Neural cell (in vitro differentiated cells): Measurements from ENCODE around the gene CDH12. TPM values are rescaled to one million over a fixed set of nuclear protein-coding genes. Genes with fewer than 3 reads are reported as not detected.
A peak's percentile ranks its signal among the peaks of the same experiment; 100 is the strongest.

Experiments used
- H2AFZ ChIP-seq: fragments of 200-600, 300-800 bp; sonication (generic), shearing (Covaris generic); 2 replicates; pipeline ENCODE4 v1.6.0; 2014; ENCODE audit warnings: low read depth, mild to moderate bottlenecking, antibody characterized with exemption, low read length, moderate library complexity
- H3F3A ChIP-seq: fragments of 200-600 bp; shearing (Covaris generic); 2 replicates; pipeline ENCODE4 v1.6.1; 2016; ENCODE audit warnings: mild to moderate bottlenecking, moderate library complexity, mixed read lengths, antibody characterized with exemption, low read length; ENCODE audit not compliant: insufficient read depth, poor library complexity, severe bottlenecking
- H3K27ac ChIP-seq: fragments of 200-600, 300-800 bp; sonication (generic), shearing (Covaris generic); 2 replicates; pipeline ENCODE4 v1.5.1; 2014; ENCODE audit warnings: mild to moderate bottlenecking, low read length, moderate library complexity
- H3K27me3 ChIP-seq: fragments of 300-800, 200-600 bp; sonication (generic), shearing (Covaris generic); 2 replicates; pipeline ENCODE4 v1.6.0; 2014; ENCODE audit warnings: mild to moderate bottlenecking, low read depth, low read length, moderate library complexity; ENCODE audit not compliant: insufficient read depth
- H3K36me3 ChIP-seq: fragments of 300-800, 200-600 bp; sonication (generic), shearing (Covaris generic); 2 replicates; pipeline ENCODE4 v1.5.1; 2014; ENCODE audit warnings: mild to moderate bottlenecking, antibody characterized with exemption, low read length, moderate library complexity; ENCODE audit not compliant: insufficient read depth
- H3K4me2 ChIP-seq: fragments of 300-800, 200-600 bp; sonication (generic), shearing (Covaris generic); 2 replicates; pipeline ENCODE4 v1.6.0; 2014; ENCODE audit warnings: mild to moderate bottlenecking, low read length
- H3K4me3 ChIP-seq: fragments of 300-800, 200-600 bp; sonication (generic), shearing (Covaris generic); 2 replicates; pipeline ENCODE4 v1.5.1; 2014; ENCODE audit warnings: mild to moderate bottlenecking, low read length, moderate library complexity
- H3K79me2 ChIP-seq: fragments of 200-600 bp; shearing (Covaris generic); replicated peaks from 2 replicates; pipeline ENCODE4 v1.6.0; 2014; ENCODE audit warnings: mild to moderate bottlenecking, low read length, moderate library complexity; ENCODE audit not compliant: insufficient read depth
- H3K9ac ChIP-seq: fragments of 300-800, 200-600 bp; sonication (generic), shearing (Covaris generic); 2 replicates; pipeline ENCODE4 v1.6.1; 2016; ENCODE audit warnings: mild to moderate bottlenecking, low read length, mixed read lengths
- H3K9me2 ChIP-seq: fragments of 200-600 bp; shearing (Covaris generic); 2 replicates; pipeline ENCODE4 v1.6.1; 2016; ENCODE audit warnings: mild to moderate bottlenecking, low read length, mixed read lengths; ENCODE audit not compliant: insufficient read depth
- H3K9me3 ChIP-seq: fragments of 200-600, 300-800 bp; sonication (generic), shearing (Covaris generic); 2 replicates; pipeline ENCODE4 v1.6.1; 2016; ENCODE audit warnings: mild to moderate bottlenecking, mixed run types, low read length, moderate library complexity, mixed read lengths
- H4K20me1 ChIP-seq: fragments of 200-600 bp; shearing (Covaris generic); 2 replicates; pipeline ENCODE4 v1.6.1; 2016; ENCODE audit warnings: mild to moderate bottlenecking, mixed run types; ENCODE audit not compliant: insufficient read depth
- CTCF ChIP-seq: fragments of 450-650 bp; IDR thresholded peaks from 2 replicates; pipeline ENCODE4 v1.5.1; 2014; ENCODE audit warnings: antibody characterized with exemption, mild to moderate bottlenecking, moderate library complexity; ENCODE audit not compliant: poor library complexity, severe bottlenecking
- EP300 ChIP-seq: fragments of 450-650 bp; conservative IDR thresholded peaks from 2 replicates; pipeline ENCODE4 v1.6.1; 2014; ENCODE audit warnings: antibody characterized with exemption, mild to moderate bottlenecking, moderate library complexity; ENCODE audit not compliant: poor library complexity, severe bottlenecking
- EZH2 ChIP-seq: fragments of 200-600, 300-800 bp; shearing (Covaris generic), sonication (generic); IDR thresholded peaks from 2 replicates; pipeline ENCODE4 v1.6.1; 2014; ENCODE audit warnings: antibody characterized with exemption, low read length, borderline replicate concordance, mild to moderate bottlenecking; ENCODE audit not compliant: insufficient read depth, poor library complexity, severe bottlenecking
- MXI1 ChIP-seq: fragments of 450-650 bp; conservative IDR thresholded peaks from 2 replicates; pipeline ENCODE4 v1.6.1; 2014; ENCODE audit warnings: antibody characterized with exemption, mild to moderate bottlenecking; ENCODE audit not compliant: poor library complexity, severe bottlenecking
- POLR2AphosphoS5 ChIP-seq: IDR thresholded peaks from 2 replicates; pipeline ENCODE4 v1.6.1; 2012
- RAD21 ChIP-seq: fragments of 450-650 bp; conservative IDR thresholded peaks from 2 replicates; pipeline ENCODE4 v1.6.1; 2014; ENCODE audit warnings: antibody characterized with exemption, mild to moderate bottlenecking, moderate library complexity
- SMC3 ChIP-seq: fragments of 450-650 bp; conservative IDR thresholded peaks from 2 replicates; pipeline ENCODE4 v1.6.1; 2014; ENCODE audit warnings: antibody characterized with exemption, mild to moderate bottlenecking, moderate library complexity; ENCODE audit not compliant: poor library complexity
- TAF1 ChIP-seq: IDR thresholded peaks from 2 replicates; pipeline ENCODE4 v1.6.1; 2012; ENCODE audit warnings: low read depth
- polyA plus RNA-seq: library from polyadenylated mRNA; depleted of rRNA; stranded (reverse); fragments of >200 nt; gene quantifications from 2 replicates; pipeline ENCODE4 v1.2.3, GENCODE V29; 2014
- TF ChIP-seq, protein P1 (sequence below): IDR thresholded peaks from 2 replicates; pipeline ENCODE4 v1.6.1; 2012; ENCODE audit warnings: borderline replicate concordance

CDH12 gene
- polyA plus RNA-seq, 1 donor from 2014 or later = 2.1 TPM

DNA sequence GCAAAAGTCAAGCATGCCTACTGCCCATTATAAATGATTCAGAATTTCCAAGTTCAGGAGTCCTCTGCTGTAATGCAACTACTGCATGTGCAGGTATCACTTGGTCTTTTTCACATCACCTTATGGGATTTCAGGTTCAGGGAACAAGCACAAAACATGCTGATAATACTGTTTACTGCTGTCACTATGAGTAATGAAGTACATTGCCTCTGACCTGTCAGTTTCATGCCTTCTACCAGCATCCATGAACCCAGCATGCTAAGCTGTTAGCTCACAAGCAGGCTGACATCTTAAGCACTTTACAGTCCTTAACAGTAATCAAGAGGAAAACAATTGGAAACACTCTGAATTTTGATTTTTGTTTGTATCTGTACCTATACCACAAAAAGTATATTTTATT lies 743.8 kb downstream of the CDH12 start:
- no peak for TF ChIP-seq CTCF
- TF ChIP-seq POLR2AphosphoS5 = peak; percentile 92
- TF ChIP-seq EP300 = peak; percentile 96
- peak; percentile 27 for TF ChIP-seq RAD21
- TF ChIP-seq, protein P1, sequence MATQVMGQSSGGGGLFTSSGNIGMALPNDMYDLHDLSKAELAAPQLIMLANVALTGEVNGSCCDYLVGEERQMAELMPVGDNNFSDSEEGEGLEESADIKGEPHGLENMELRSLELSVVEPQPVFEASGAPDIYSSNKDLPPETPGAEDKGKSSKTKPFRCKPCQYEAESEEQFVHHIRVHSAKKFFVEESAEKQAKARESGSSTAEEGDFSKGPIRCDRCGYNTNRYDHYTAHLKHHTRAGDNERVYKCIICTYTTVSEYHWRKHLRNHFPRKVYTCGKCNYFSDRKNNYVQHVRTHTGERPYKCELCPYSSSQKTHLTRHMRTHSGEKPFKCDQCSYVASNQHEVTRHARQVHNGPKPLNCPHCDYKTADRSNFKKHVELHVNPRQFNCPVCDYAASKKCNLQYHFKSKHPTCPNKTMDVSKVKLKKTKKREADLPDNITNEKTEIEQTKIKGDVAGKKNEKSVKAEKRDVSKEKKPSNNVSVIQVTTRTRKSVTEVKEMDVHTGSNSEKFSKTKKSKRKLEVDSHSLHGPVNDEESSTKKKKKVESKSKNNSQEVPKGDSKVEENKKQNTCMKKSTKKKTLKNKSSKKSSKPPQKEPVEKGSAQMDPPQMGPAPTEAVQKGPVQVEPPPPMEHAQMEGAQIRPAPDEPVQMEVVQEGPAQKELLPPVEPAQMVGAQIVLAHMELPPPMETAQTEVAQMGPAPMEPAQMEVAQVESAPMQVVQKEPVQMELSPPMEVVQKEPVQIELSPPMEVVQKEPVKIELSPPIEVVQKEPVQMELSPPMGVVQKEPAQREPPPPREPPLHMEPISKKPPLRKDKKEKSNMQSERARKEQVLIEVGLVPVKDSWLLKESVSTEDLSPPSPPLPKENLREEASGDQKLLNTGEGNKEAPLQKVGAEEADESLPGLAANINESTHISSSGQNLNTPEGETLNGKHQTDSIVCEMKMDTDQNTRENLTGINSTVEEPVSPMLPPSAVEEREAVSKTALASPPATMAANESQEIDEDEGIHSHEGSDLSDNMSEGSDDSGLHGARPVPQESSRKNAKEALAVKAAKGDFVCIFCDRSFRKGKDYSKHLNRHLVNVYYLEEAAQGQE = peak; percentile 16
- TF ChIP-seq SMC3 = no peak
- TF ChIP-seq MXI1 = no peak
- TF ChIP-seq EZH2 = no peak
- no peak for TF ChIP-seq TAF1
- Histone ChIP-seq H3K4me2 (no peak overlapping the region), H2AFZ (no peak overlapping the region), H3K36me3 (no peaks in the 10 kb centered on the region), H3K79me2 (no peaks in the 10 kb centered on the region), H3K4me3 (no peak overlapping the region), H3K9me2 (no peaks in the 10 kb centered on the region), H3K9me3 (no peaks in the 10 kb centered on the region), H3K27ac (peak overlapping the region; percentile 19), H3F3A (no peaks in the 10 kb centered on the region), H4K20me1 (no peaks in the 10 kb centered on the region), H3K9ac (no peak overlapping the region), H3K27me3 (no peaks in the 10 kb centered on the region)

GRCh38 chr5:22108545-22108944 lies 744.6 kb downstream of the CDH12 start:
- Histone ChIP-seq H3K79me2 (no peaks in the 10 kb centered on the region), H3K4me2 (no peak overlapping the region), H3K4me3 (no peak overlapping the region), H3K9me2 (no peaks in the 10 kb centered on the region), H2AFZ (no peak overlapping the region), H3K27ac (peak overlapping the region; percentile 19), H3K27me3 (no peaks in the 10 kb centered on the region), H3F3A (no peaks in the 10 kb centered on the region), H3K9ac (no peak overlapping the region), H3K9me3 (no peaks in the 10 kb centered on the region), H4K20me1 (no peaks in the 10 kb centered on the region), H3K36me3 (no peaks in the 10 kb centered on the region)
- no peak for TF ChIP-seq SMC3
- TF ChIP-seq POLR2AphosphoS5 = peak; percentile 54
- no peak for TF ChIP-seq MXI1
- peak; percentile 75 for TF ChIP-seq EP300
- TF ChIP-seq TAF1 = no peak
